RWPE2 (cell line): ENCODE measurements around the gene ZNF181.

Source experiments
- ATAC-seq: fragments of 200-7000 bp; cut with Tn5 transposase; 3 replicates; pipeline ENCODE4 v1.9.1; 2021; ENCODE audit warnings: low read depth
- DNase-seq: peaks from one replicate; pipeline ENCODE4 v3.0.0-alpha.2; 2020; ENCODE audit warnings: low spot score
- H3K27ac ChIP-seq: fragments of 450-650 bp; 2 replicates; pipeline ENCODE4 v1.5.1; 2017; ENCODE audit warnings: mild to moderate bottlenecking; ENCODE audit not compliant: poor library complexity, severe bottlenecking
- H3K27me3 ChIP-seq: fragments of 250-450 bp; sonication (Bioruptor Pico); 2 replicates; pipeline ENCODE4 v1.5.1; 2021; ENCODE audit warnings: mild to moderate bottlenecking, moderate library complexity; ENCODE audit not compliant: insufficient read depth, poor library complexity, severe bottlenecking
- H3K36me3 ChIP-seq: fragments of 250-450 bp; sonication (Bioruptor Pico); 2 replicates; pipeline ENCODE4 v1.5.1; 2020; ENCODE audit warnings: low read depth, mild to moderate bottlenecking, moderate library complexity
- H3K4me1 ChIP-seq: fragments of 250-450 bp; sonication (Bioruptor Pico); 2 replicates; pipeline ENCODE4 v1.5.1; 2021; ENCODE audit warnings: mild to moderate bottlenecking, moderate library complexity; ENCODE audit not compliant: insufficient read depth, poor library complexity, severe bottlenecking
- H3K4me3 ChIP-seq: fragments of 250-450 bp; sonication (Bioruptor Pico); 2 replicates; pipeline ENCODE4 v1.5.1; 2021; ENCODE audit warnings: mild to moderate bottlenecking, moderate library complexity; ENCODE audit not compliant: severe bottlenecking
- H3K9me3 ChIP-seq: fragments of 250-450 bp; sonication (Bioruptor Pico); 2 replicates; pipeline ENCODE4 v1.5.1; 2021; ENCODE audit warnings: mild to moderate bottlenecking, moderate library complexity; ENCODE audit not compliant: severe bottlenecking
- CTCF ChIP-seq: fragments of 450-650 bp; IDR thresholded peaks from one replicate; pipeline ENCODE4 v1.5.1; 2017; ENCODE audit warnings: mild to moderate bottlenecking, moderate library complexity; ENCODE audit not compliant: poor library complexity, severe bottlenecking

ZNF181 gene

GRCh38 chr19:34744896-34745690 lies 11.1 kb downstream of the ZNF181 start:
- Histone ChIP-seq H3K27ac (no peak overlapping the region), H3K9me3 (peaks cover 9% of the 10 kb centered on the region), H3K36me3 (peaks cover 8% of the 10 kb centered on the region), H3K27me3 (no peaks in the 10 kb centered on the region), H3K4me3 (no peak overlapping the region), H3K4me1 (no peaks in the 10 kb centered on the region)
- no peak for DNase-seq
- no peak for ATAC-seq
- TF ChIP-seq CTCF, result no peak

GRCh38 chr19:34757441-34757840 lies 23.4 kb downstream of the ZNF181 start:
- no peak for TF ChIP-seq CTCF
- Histone ChIP-seq H3K4me3 (no peak overlapping the region), H3K27me3 (no peaks in the 10 kb centered on the region), H3K36me3 (no peaks in the 10 kb centered on the region), H3K4me1 (no peaks in the 10 kb centered on the region), H3K27ac (no peak overlapping the region), H3K9me3 (peaks cover 24% of the 10 kb centered on the region)
- no peak for DNase-seq
- ATAC-seq, result no peak

- H3K4me1 ChIP-seq, result no peaks in the 10 kb centered on the region
- H3K27ac ChIP-seq, result no peak overlapping the region
- DNase-seq (no peak), ATAC-seq (no peak)
- H3K9me3 ChIP-seq, result peaks cover 24% of the 10 kb centered on the region
- H3K4me3 ChIP-seq, result no peak overlapping the region
- H3K36me3 ChIP-seq, result peaks cover 3% of the 10 kb centered on the region; the same call in 1 of the 2 replicates
- H3K27me3 ChIP-seq, result no peaks in the 10 kb centered on the region
- no peak for TF ChIP-seq CTCF
These were observed 25.3 kb downstream of the ZNF181 start for GRCh38 chr19:34759218-34759917.

- H3K27me3 ChIP-seq, result no peaks in the 10 kb centered on the region
- peaks cover 26% of the 10 kb centered on the region for H3K36me3 ChIP-seq
- no peak for TF ChIP-seq CTCF
- no peaks in the 10 kb centered on the region for H3K4me1 ChIP-seq
- peaks cover 4% of the 10 kb centered on the region for H3K9me3 ChIP-seq
- no peak overlapping the region for H3K27ac ChIP-seq
- no peak for DNase-seq
- H3K4me3 ChIP-seq, result no peak overlapping the region
- ATAC-seq, result no peak
These were observed 32.3 kb downstream of the ZNF181 start for GRCh38 chr19:34766386-34766785.

GRCh38 chr19:34767951-34768350 lies 33.9 kb downstream of the ZNF181 start:
- peaks cover 26% of the 10 kb centered on the region for H3K36me3 ChIP-seq

More at GRCh38 chr19:34767951-34768350, 33.9 kb downstream of the ZNF181 start:
- Histone ChIP-seq H3K27me3 (no peaks in the 10 kb centered on the region), H3K4me1 (peaks cover 4% of the 10 kb centered on the region), H3K4me3 (no peak overlapping the region), H3K9me3 (no peaks in the 10 kb centered on the region), H3K27ac (no peak overlapping the region)
- DNase-seq, result no peak
- no peak for ATAC-seq
- TF ChIP-seq CTCF, result no peak
